ENCODE measurements around the gene GHRH.

The GHRH gene

GRCh38 chr20:37261714-37262113, at the start of gene GHRH:
Gene GHRH (minus strand): TSS chr20:37261814. CDS start chr20:37256889, 4,925 bp downstream.
- no peak for DNase-seq

GRCh38 chr20:37310951-37311350, 49.3 kb upstream of the GHRH start:
- no peak for DNase-seq

- no peak for DNase-seq
These were observed 48.4 kb upstream of the GHRH start for GRCh38 chr20:37309936-37310590.

GRCh38 chr20:37309290-37309689, 47.7 kb upstream of the GHRH start:
- DNase-seq, result no peak

GRCh38 chr20:37308086-37309050, 46.8 kb upstream of the GHRH start:
- no peak for DNase-seq

GRCh38 chr20:37305839-37306238, 44.2 kb upstream of the GHRH start:
- DNase-seq, result no peak

GRCh38 chr20:37305079-37305478, 43.5 kb upstream of the GHRH start:
- no peak for DNase-seq

- peak; percentile 24 for DNase-seq
These were observed 42.0 kb upstream of the GHRH start for GRCh38 chr20:37303637-37304036.

GRCh38 chr20:37302981-37303380, 41.4 kb upstream of the GHRH start:
- no peak for DNase-seq

- DNase-seq, result no peak
These were observed 39.9 kb upstream of the GHRH start for GRCh38 chr20:37301558-37301957.

GRCh38 chr20:37301120-37301519, 39.5 kb upstream of the GHRH start:
- no peak for DNase-seq

- no peak for DNase-seq
These were observed 38.3 kb upstream of the GHRH start for GRCh38 chr20:37299718-37300528.

- DNase-seq, result no peak
These were observed 36.8 kb upstream of the GHRH start for GRCh38 chr20:37298190-37298939.

GRCh38 chr20:37297066-37297736, 35.6 kb upstream of the GHRH start:
- no peak for DNase-seq

GRCh38 chr20:37296371-37296770, 34.8 kb upstream of the GHRH start:
- DNase-seq, result no peak

GRCh38 chr20:37295595-37295994, 34.0 kb upstream of the GHRH start:
- peak; percentile 39 for DNase-seq

GRCh38 chr20:37295001-37295400, 33.4 kb upstream of the GHRH start:
- no peak for DNase-seq

- no peak for DNase-seq
These were observed 32.8 kb upstream of the GHRH start for GRCh38 chr20:37294262-37294981.

GRCh38 chr20:37293301-37293943, 31.8 kb upstream of the GHRH start:
- DNase-seq, result no peak

- no peak for DNase-seq
These were observed 30.1 kb upstream of the GHRH start for GRCh38 chr20:37291724-37292126.

Data from SHP77 treated with DMSO at 0.1 percent for 48 hours (cell line).